Kidney (tissue), 14 donors: ENCODE results near the gene SERPINA12. TPM values are rescaled to one million over a fixed set of nuclear protein-coding genes. Genes with fewer than 3 reads are reported as not detected.

ENCODE experiments used
- DNase-seq, 5 donors: peaks; one replicate each; pipeline ENCODE4 v3.0.0-alpha.2; 2013 to 2020
- FAIRE-seq: peaks from 2 replicates; lab custom pipeline; 2012; peaks lifted over from hg19 to GRCh38; lab: Jason Lieb, UNC
- H3K27ac ChIP-seq, 2 donors: one replicate each; pipeline ENCODE4 v1.7.0; 2013; ENCODE audit warnings: low read depth in 2 of 2, low read length in 2 of 2, inconsistent platforms in 1 of 2
- H3K27me3 ChIP-seq: one replicate; pipeline ENCODE4 v1.7.1; 2013; ENCODE audit warnings: low read length, inconsistent platforms; ENCODE audit not compliant: control insufficient read depth, insufficient read depth
- H3K36me3 ChIP-seq, 3 donors: one replicate each; pipeline versions ENCODE4 v1.7.0 to v1.7.1; 2013; ENCODE audit warnings: low read length in 3 of 3, control low read depth in 1 of 3, inconsistent platforms in 1 of 3; ENCODE audit not compliant: insufficient read depth in 3 of 3, control insufficient read depth in 2 of 3
- H3K4me1 ChIP-seq, 3 donors: one replicate each; pipeline versions ENCODE4 v1.7.0 to v1.7.1; 2013; ENCODE audit warnings: low read length in 3 of 3, inconsistent platforms in 1 of 3, low read depth in 1 of 3; ENCODE audit not compliant: control insufficient read depth in 2 of 3, insufficient read depth in 2 of 3
- H3K4me3 ChIP-seq, 3 donors: one replicate each; pipeline versions ENCODE4 v1.7.0 to v1.8.1; 2013; ENCODE audit warnings: low read length in 3 of 3, control low read depth in 1 of 3, inconsistent platforms in 1 of 3
- H3K9ac ChIP-seq, 3 donors: one replicate each; pipeline versions ENCODE4 v1.7.0 to v1.7.1; 2013; ENCODE audit warnings: low read length in 3 of 3, control low read depth in 1 of 3, inconsistent platforms in 1 of 3
- H3K9me3 ChIP-seq, 3 donors: one replicate each; pipeline versions ENCODE4 v1.7.0 to v1.7.1; 2013; ENCODE audit warnings: low read length in 3 of 3, control low read depth in 1 of 3, inconsistent platforms in 1 of 3; ENCODE audit not compliant: control insufficient read depth in 2 of 3, insufficient read depth in 1 of 3
- CTCF ChIP-seq: IDR thresholded peaks from 3 replicates; pipeline ENCODE4 v1.5.1; 2012; ENCODE audit warnings: mild to moderate bottlenecking, moderate library complexity, borderline replicate concordance; ENCODE audit not compliant: insufficient read depth; ENCODE audit errors: extremely low read depth
- intact Hi-C: fragments of 100-400 bp; cut with DNase I; formaldehyde crosslinking; loops from one replicate; pipeline ENCODE4 v1.11.1; 2022
- polyA plus RNA-seq: library from polyadenylated mRNA; stranded (reverse); fragments of 350-450 nt; fragmentation: Illumina TruSeq; extraction: RNeasy Lipid Tissue Mini Kit (QIAGEN cat#74804); gene quantifications from one replicate; pipeline ENCODE4 v1.2.3, GENCODE V29; 2014; ENCODE audit warnings: low read depth, low replicate concordance; ENCODE audit not compliant: insufficient read depth
- total RNA-seq: library from RNA; stranded (reverse); fragmentation: NEBNext Ultra II Directional; extraction: Animal tissue kit (Norgen Biotek cat#: 25700); gene quantifications from one replicate; pipeline ENCODE4 v1.2.1, GENCODE V29; 2021
- donor health status: control.
- donor health status: control.
- donor health status: control.
- donor health status: control.
- donor health status: control.
- donor health status: DM: yes; HTN: yes; CAD: no.
- donor health status: Normal renal cell carcinoma (clear cell type).

SERPINA12 gene
- total and polyA plus RNA-seq, 2 donors from 2014 or later = not detected

GRCh38 chr14:94505641-94506040 lies 3.6 kb downstream of the SERPINA12 start:
- intact Hi-C loops = no loop called here
- Histone ChIP-seq H3K27me3 (no peaks in the 10 kb centered on the region), H3K27ac (no peak overlapping the region), H3K4me3 (no peak overlapping the region), H3K4me1 (no peaks in the 10 kb centered on the region), H3K36me3 (no peaks in the 10 kb centered on the region), H3K9me3 (no peaks in the 10 kb centered on the region), H3K9ac (no peak overlapping the region)
- no peak for FAIRE-seq
- TF ChIP-seq CTCF = no peak
- no peak for DNase-seq

GRCh38 chr14:94505206-94505605 lies 4.1 kb downstream of the SERPINA12 start:
- H3K9me3 ChIP-seq = no peaks in the 10 kb centered on the region
- TF ChIP-seq CTCF = no peak
- H3K4me1 ChIP-seq = no peaks in the 10 kb centered on the region
- H3K27me3 ChIP-seq = no peaks in the 10 kb centered on the region
- no peak for FAIRE-seq
- H3K36me3 ChIP-seq = no peaks in the 10 kb centered on the region
- intact Hi-C loops = no loop called here
- no peak overlapping the region for H3K9ac ChIP-seq
- no peak for DNase-seq
- H3K4me3 ChIP-seq = no peak overlapping the region
- no peak overlapping the region for H3K27ac ChIP-seq

- no peak overlapping the region for H3K27ac ChIP-seq
- FAIRE-seq = no peak
Observed at GRCh38 chr14:94501588-94502516, 7.4 kb downstream of the SERPINA12 start.

More at GRCh38 chr14:94501588-94502516, 7.4 kb downstream of the SERPINA12 start:
- H3K9me3 ChIP-seq = no peaks in the 10 kb centered on the region
- H3K4me3 ChIP-seq = no peak overlapping the region
- DNase-seq = peak in 1 of 5 donors; percentile 22
- no peaks in the 10 kb centered on the region for H3K4me1 ChIP-seq
- TF ChIP-seq CTCF = no peak
- H3K27me3 ChIP-seq = no peaks in the 10 kb centered on the region
- no peaks in the 10 kb centered on the region for H3K36me3 ChIP-seq
- intact Hi-C loops = no loop called here
- no peak overlapping the region for H3K9ac ChIP-seq
